ENCODE results near the gene MYO9A.
"Not testable (repeated sequence)": the region's sequence is repeated elsewhere in the genome, so short reads cannot be mapped to it uniquely, and the experiment has no call there.

The MYO9A gene

DNA sequence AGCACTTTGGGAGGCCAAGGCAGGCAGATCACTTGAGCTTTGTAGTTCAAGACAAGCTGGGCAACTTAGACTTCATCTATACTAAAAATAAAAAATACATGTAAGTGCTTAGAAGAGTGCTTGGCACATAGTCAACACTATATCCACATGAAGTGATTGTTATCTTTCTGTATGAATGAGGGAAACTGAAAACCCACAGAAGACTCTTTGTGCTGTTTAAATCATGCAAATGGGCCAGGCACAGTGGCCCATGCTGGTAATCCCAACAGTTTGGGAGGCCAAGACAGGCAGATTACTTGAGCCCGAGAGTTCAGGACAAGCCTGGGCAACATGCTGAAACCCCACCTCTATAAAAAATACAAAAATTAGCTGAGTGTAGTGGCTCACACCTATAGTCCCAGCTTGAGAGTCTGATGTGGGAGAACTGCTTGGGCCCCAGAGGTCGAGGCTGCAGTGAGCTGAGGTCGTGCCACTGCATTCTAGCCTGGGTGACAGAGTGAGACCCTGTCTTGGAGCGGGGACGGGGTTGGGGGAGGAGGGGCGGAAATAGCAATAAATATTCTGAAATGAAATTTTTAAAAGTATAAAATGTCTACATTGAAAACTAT lies 177.9 kb downstream of the MYO9A start:
- DNase-seq: no peak

DNA sequence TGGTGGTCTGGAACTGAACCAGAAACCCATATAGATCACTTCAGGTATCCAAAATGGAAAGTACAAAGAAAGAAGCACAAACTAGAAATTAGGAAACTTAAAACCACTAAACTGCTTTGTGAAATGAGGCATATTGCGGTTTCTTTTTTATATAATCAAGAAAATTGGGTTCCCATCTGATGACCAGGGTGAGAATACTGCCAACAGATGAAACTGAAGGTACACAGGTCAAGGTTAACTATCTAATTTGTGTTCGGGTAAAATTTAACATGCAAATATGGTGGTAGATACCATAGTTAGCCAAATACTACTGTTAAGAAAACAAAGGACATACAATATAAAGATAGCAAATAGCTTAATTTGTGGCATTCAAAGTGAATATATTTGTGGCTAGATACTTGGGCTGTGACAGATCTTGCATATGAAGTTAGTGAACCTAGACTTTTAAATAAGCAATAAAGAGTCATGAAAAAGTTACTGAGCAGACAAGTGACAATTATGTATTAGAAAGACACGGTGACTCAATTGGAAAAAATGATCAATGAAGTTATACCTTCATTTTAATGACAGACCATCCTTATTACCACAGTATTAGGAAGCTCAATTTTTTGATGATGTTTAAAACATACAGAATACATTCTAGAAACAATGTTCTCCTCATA lies 180.2 kb downstream of the MYO9A start:
- DNase-seq: no peak

DNA sequence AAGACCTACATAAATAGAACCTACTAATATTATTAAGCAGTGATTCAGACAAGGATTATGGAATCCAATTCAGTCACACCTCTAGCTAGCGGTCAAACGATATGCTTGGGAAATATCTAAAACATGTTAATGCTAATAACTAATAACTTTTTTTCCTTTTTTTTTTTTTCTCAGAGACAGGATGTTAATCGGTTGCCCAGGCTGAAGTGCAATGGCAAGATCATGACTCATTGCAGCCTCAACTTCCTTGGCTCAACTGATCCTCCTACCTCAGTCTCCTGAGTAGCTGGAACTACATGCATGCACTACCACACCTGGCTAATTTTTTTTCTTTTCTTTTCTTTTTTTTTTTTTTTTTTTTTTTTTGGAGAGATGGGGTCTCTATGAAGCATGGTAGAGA lies 183.5 kb downstream of the MYO9A start:
- no peak for DNase-seq

DNA sequence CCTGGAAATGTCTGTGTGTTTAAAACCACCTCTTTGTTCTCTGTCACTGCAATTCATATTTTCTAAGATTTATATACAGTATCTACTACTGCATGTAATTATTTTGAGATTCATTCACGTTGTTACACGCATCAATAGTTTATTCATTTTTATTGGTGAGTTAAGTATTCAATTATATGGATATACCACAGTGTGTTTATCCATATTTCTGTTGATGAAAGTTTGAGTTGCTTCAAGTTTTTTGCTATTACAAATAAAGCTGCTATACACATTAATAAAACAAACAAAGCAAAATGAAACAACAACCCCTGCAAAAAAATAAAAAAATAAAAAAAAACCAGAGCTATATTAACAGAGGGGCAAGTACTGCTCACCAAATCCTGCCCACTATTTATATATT lies 185.3 kb downstream of the MYO9A start:
- DNase-seq: no peak

DNA sequence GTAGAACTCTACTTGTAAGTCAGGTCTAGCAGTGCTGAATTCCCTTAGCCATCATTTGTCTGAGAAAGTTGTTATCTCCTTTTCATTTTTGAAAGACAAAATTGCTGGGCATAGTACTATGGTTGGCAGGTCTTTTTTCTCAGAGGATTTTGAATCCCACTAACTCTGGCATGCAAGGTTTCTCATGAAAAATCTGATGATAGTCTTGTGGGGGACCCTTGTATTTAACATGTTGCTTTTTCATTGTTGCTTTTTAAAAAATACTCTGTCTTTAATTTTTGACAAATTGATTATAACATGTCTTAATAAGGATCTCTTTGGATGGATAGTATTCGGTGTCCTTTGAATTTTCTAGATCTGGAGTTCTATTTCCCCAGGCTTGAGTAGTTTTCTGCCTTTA lies 186.7 kb downstream of the MYO9A start:
- DNase-seq: no peak

DNA sequence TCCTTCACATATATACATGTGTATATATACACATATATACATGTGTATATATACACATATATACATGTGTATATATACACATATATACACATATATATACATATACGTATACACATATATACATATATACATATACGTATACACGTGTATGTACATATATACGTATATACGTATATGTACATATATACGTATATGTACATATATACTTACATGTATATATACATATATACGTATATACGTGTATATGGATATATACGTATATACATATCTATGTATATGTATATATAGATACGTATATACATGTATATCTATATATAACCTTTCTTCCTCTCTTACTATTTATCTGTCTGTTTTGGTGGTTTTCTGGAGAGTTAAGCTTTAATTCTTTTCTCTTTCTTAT lies 192.8 kb downstream of the MYO9A start:
- DNase-seq: no peak

DNA sequence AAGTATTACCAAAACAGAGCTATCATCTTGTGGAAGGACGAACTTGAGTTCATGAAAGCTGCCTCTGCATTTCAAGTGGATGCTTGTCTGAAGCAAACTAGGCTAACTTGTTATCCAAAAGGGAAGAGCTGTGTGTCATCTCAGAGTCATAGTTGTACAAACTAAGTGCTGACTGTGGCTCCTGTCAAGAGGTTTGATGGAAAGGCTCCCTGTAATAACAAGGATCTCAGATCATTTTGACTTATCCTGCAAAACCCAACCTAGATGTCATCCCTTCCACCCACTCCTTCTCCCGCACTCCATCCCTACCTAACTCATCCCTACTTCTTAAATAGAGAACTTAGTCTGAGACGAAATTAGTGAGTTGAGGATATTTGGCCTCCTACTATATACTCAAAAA lies 196.8 kb downstream of the MYO9A start:
- no peak for DNase-seq

DNA sequence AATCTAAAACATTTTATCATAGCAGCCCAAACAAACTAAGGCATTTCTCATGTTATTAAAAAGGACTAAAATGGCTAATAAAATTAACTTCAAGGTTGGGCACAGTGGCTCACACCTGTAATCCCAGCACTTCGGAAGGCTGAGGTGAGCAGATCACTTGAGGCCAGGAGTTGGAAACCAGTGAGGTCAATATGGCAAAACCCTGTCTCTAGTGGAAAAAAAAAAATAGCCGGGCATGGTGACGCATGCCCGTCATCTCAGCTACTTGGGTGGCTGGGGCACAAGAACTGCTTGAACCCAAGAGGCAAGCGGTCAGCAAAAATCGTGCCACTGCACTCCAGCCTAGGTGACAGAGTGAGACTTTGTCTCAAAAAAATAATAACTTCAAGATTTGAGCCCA lies 197.4 kb downstream of the MYO9A start:
- DNase-seq: no peak

DNA sequence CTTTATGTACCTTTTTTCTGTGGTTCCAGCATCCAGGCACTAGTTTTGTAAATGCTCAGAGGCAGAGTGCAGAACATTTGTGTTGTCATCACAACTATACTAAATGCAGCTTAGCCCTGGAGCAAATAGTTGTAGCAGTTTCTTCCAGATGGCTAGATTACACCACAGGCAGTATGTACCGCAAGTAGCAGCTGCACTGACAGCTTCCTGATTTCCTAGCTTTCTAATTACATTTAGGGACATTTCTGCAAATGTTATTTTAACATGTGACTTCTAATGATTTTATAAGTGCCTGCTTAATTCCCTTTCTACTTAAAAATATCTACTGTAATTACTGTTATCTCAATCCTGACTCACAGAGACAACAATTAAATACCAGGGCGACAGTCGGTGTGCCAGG lies 201.1 kb downstream of the MYO9A start:
- no peak for DNase-seq

DNA sequence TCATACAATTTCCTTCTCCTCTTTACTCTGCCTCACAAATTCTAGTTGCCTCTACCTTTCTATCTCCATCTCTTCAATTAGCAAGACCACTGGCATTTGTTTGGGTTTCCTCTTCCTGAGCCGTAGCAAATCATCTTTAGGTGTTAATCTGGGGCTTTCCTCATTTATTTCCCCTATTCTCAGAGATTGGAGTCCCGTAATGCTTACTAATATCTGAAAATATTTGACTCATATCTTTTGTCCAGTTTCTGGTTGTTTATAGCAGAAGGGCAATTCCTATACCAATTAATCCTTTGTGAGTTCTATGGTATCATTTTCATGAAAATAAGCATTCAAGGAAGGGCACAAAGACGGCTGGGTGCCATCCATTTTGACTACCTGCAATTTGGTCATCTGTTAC lies 203.9 kb downstream of the MYO9A start:
- no peak for DNase-seq

DNA sequence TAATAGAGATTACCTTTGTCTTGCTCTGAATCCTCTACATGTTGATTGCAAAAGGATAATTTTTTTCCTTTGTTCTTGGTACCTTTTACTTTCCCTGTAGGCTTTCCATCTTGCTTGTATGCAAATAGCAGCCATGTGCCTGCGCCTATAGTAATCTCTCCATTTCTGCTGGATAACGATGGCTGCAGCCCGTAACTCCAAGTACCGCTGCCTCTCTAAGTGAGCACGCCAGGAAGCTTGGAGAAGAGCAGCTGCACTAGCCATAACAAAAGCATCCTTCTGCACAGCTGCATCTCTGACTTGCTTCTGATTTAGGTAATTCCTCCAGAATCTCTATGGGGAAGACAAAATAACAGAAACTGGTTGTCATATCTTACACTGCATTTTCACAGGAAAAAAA lies 218.3 kb downstream of the MYO9A start:
- no peak for DNase-seq

DNA sequence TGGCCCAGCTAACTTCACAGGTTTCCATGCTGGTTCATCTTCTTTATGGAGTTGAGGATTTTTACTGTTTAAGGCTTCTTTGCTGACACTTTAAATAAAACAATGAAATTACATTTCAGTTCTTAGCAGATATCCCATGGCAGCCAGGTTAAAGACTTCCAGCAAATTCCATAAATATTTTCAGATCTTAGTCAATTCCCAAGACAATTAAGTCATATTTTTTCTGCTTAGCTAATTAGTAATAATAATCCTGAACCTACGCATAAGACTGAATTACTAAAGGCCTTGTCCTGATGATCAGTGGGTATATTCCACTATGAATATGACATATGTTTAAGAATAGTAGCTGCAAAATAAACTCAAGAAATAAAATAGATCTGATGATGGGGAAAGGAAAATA lies 224.3 kb downstream of the MYO9A start:
- no peak for DNase-seq

DNA sequence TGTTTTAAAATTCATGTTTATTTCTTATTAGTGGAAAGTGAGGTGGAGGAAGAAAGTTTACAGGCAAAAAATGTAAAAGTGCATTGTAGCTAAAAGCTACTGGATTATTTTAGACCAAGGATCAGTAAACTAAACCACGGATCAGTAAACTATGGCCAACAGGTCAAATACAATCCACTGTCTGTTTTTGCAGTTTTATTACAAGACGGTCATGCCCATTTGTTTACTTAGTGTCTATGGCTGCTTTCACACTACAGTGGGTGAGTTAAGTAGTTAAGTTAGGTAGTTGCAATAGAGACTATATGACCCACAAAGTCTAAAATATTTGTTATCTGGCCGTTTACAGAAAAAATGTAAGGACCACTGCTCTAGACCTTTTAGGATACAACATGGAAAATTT lies 225.6 kb downstream of the MYO9A start:
- DNase-seq: no peak

DNA sequence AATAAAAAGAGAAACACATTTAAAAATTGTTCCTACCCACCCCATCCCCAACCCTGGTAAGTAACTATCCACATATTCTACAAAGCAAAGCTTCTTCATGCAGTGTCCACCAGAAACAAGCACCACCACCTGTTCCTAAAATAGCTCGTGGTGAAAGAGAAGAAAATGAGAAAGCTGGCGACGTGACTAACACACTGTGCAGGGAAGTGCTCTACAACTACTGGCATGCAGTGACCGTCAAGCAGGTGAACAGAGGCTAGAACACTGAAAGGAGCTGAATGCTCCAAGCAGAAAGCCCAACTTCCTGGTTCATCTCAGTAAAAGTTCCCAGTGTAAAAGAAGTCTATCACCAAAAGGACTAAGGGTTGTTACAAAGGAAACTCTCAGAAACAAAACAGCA lies 226.9 kb downstream of the MYO9A start:
- DNase-seq: no peak

DNA sequence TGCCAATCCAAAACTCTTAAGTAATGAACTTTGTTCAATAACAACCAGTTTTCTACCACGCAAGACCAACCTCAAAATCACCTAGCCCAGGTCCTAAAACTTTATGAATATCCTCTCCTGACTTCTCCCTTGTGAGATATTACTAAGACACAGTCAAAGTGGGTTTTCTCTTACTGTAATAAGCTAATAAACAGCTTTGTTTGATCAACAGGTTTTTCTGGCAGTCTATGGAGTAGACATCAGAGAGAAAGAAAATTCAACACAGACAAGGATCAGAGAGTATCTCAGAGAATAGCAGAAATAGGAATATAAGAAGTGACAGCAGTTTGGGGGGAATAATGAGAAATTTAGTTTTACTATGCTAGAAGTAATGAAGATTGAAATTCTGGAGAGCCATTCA lies 228.0 kb downstream of the MYO9A start:
- DNase-seq: no peak

DNA sequence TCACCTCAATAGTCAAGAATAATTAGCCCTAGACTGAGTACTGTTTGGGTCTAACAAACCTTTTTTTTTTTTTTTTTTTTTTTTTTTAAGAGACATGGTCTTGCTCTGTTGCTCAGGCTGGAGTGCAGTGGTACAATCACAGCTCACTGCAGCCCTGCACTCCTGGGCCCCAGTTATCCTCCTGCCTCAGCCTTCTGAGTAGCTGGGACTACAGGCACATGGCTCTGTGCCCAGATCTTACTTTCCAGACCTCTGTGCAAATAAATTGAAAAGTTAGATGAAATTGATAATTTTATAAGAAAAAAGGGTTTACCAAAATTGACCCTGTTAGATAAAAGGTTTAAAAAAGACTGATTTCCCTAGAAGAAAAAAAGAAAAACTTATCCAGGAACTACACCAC lies 228.6 kb downstream of the MYO9A start:
- no peak for DNase-seq

DNA sequence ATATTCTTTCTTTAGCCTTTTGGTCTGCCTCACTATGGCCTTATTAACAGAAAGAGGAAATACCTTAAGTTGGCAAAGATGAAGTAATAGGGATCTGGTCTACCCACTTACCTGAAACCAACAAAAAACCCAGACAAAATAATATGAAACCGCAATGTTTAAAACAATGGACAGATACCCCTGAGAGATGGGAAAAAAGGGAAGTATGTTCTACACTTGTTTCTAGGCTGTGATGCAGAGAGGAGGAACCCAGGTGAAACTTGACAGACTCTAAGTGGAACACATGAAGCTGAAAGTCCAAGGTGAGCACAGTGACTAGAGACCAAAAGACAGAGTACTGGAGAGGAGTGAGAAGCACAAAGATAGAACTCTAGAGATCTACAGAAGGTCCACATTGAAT lies 229.2 kb downstream of the MYO9A start:
- DNase-seq: no peak

DNA sequence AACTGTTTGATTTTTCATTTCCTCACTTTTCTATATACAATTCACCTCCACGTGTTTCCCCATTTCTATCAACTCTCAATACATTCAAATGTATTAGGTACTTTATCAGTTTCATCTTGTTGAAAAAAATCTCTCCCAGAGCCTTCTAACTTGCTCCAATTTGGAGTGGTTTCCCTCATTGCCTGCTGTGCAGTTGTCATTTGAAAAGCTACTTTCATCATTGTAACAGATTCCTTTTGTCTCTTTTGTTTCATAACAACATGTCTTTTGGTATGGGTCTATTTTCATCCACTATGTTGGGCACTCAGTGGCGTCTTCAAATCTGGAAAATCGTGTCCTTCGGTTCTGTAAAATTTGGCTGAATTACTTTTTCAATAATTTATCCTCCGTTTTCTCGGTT lies 232.6 kb downstream of the MYO9A start:
- DNase-seq: no peak

DNA sequence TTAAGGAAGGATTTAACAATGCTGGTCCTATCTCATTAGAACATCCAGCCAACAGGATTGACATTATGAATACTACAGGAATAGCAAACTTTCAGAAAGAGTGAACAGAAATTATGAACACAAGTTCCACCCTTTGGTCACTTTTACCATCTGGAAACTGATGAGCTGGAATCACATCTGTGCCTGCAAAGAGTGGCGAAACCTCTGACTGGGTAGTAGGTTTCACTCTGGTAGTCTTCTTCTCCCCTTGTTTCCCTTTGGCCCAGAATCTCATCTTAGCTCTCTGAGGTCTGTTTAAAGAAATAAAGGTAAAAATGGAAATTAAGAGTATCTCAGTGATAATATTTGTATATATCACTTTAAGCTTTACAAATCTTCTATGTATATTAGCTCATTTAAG lies 234.5 kb downstream of the MYO9A start:
- DNase-seq: no peak

DNA sequence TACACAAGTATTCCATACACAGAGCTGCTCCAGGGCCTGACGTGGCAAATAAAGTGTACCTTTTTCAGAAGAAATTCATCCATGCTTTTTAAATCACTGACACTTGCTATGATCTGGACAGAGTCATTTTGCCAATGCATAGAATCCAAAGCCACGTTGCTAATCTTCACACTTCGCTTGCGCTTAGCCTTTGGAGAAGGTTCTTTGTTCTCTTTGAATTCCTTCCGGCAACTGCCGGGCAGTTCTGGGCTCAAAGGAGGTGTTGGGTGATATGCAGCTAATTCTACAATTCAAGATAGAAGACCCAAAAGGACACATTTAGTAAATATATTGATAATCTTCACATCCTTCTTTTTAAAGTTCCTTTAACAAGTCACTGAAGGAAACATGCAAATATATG lies 237.7 kb downstream of the MYO9A start:
- DNase-seq: no peak

DNA sequence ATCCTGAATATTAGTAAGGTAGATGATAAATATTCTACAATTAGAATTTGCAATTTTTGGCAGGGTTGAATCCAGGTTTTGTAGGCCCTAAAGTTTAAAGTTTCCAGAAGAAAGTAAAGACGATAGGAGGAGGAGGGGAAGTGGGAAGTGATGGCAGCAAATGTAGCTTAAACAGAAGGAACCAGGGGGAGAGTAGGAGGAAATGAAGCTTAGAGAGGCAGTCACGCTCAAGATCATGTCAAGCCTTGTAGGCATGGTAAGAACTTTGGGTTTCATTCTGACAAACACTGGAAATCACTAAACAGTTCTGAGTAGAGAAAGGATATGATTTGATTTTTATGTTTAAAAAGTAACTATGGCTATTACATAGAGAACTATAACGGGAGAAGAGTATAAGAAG lies 243.7 kb downstream of the MYO9A start:
- no peak for DNase-seq

DNA sequence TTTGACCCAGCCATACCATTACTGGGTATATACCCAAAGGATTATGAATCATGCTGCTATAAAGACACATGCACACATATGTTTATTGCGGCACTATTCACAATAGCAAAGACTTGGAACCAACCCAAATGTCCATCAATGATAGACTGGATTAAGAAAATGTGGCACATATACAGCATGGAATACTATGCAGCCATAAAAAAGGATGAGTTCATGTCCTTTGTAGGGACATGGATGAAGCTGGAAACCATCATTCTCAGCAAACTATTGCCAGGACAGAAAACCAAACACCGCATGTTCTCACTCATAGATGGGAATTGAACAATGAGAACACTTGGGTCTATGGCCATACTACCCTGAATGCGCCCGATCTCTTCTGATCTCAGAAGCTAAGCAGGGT lies 259.7 kb downstream of the MYO9A start:
- not testable (repeated sequence) for DNase-seq

DNA sequence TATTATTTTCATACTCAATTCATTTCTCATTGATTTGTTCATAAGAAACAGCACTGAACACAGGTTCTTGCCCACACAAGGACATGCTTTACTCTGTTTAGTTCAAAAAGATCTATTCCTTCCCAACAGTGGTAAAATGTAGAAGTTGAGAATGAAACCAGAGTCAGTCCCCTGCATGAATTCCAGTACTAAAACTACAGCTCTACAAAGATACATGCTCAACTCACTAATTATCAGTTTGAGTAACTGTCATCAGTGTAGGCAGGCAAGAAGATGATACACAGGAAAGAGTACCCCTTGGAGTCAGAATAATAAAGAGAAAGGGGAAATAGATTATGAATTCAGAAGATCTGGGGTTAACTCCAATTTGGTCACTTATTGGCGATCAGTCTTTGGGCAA lies 264.4 kb downstream of the MYO9A start:
- DNase-seq: no peak

DNA sequence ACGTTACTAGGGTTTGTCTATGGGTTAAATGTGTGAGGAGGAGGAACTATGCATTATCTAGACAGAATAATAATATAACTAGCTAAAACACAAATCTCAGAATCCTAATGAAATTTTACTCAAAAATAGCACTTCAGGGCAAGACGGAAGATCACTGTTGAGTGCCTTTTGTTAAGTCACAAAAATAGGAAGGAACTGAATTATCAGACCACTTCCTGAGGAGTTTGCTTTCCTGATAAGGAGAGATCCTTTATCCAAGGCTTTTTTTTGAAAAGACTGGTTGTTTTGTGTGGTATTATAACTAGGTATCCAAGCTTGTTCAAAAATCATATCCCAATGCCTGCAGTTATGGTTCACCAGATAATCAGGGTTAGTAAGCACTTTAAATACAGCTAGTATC lies 273.0 kb downstream of the MYO9A start:
- DNase-seq: no peak

DNA sequence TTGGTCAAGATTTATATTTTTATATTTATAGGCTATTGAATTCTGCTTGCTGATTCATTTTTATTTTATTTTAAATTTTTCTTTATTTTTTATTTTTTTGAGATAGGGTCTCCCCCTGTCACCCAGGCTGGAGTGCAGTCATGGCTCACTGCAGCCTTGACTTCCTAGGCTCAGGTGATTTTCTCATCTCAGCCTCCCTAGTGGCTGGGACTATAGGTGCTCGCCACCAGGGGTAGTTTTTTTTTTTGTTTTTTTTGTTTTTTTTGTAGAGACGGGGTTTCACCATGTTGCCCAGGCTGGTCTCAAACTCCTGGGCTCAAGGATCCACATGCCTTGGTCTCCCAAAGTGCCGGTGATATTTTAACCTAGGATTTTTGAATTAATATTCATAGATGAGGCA lies 276.4 kb downstream of the MYO9A start:
- no peak for DNase-seq
